Smooth muscle cell (in vitro differentiated cells): Measurements from ENCODE around the gene POLN. TPM values are rescaled to one million over a fixed set of nuclear protein-coding genes. Genes with fewer than 3 reads are reported as not detected.
"Not testable (repeated sequence)": the region's sequence is repeated elsewhere in the genome, so short reads cannot be mapped to it uniquely, and the experiment has no call there.

Experiments
- DNase-seq: peaks from one replicate; lab custom pipeline; 2025; ENCODE audit not compliant: unreplicated experiment; lab: John Stamatoyannopoulos, UW
- H2AFZ ChIP-seq: fragments of 200-600 bp; sonication (generic); 2 replicates; pipeline ENCODE4 v1.6.0; 2016; ENCODE audit warnings: antibody characterized with exemption, low read depth, mild to moderate bottlenecking
- H3F3A ChIP-seq: fragments of 200-600 bp; sonication (generic); 2 replicates; pipeline ENCODE4 v1.6.0; 2017; ENCODE audit warnings: antibody characterized with exemption, low read depth
- H3K27ac ChIP-seq: fragments of 200-600 bp; sonication (generic); 2 replicates; pipeline ENCODE4 v1.5.1; 2016; ENCODE audit warnings: low read depth, mild to moderate bottlenecking
- H3K27me3 ChIP-seq: fragments of 200-600 bp; sonication (generic); 2 replicates; pipeline ENCODE4 v1.6.1; 2016; ENCODE audit warnings: low read depth, mild to moderate bottlenecking
- H3K36me3 ChIP-seq: fragments of 200-600 bp; sonication (generic); 2 replicates; pipeline ENCODE4 v1.5.1; 2016; ENCODE audit warnings: low read depth
- H3K4me1 ChIP-seq: fragments of 200-600 bp; sonication (generic); 2 replicates; pipeline ENCODE4 v1.5.1; 2016; ENCODE audit warnings: low read depth
- H3K4me2 ChIP-seq: fragments of 200-600 bp; sonication (generic); 2 replicates; pipeline ENCODE4 v1.6.0; 2016; ENCODE audit warnings: mild to moderate bottlenecking
- H3K4me3 ChIP-seq: fragments of 200-600 bp; sonication (generic); 2 replicates; pipeline ENCODE4 v1.5.1; 2016; ENCODE audit warnings: mild to moderate bottlenecking
- H3K79me2 ChIP-seq: fragments of 200-600 bp; sonication (generic); 2 replicates; pipeline ENCODE4 v1.6.0; 2016; ENCODE audit warnings: low read depth, mild to moderate bottlenecking
- H3K9ac ChIP-seq: fragments of 200-600 bp; sonication (generic); 2 replicates; pipeline ENCODE4 v1.6.0; 2016; ENCODE audit warnings: low read depth
- H3K9me3 ChIP-seq: fragments of 200-600 bp; sonication (generic); replicated peaks from 2 replicates; pipeline ENCODE4 v1.5.1; 2016; ENCODE audit warnings: low read depth
- H4K20me1 ChIP-seq: fragments of 200-600 bp; sonication (generic); 2 replicates; pipeline ENCODE4 v1.6.0; 2016; ENCODE audit warnings: low read depth
- CTCF ChIP-seq: fragments of 200-600 bp; sonication (generic); IDR thresholded peaks from 2 replicates; pipeline ENCODE4 v1.5.1; 2017; ENCODE audit warnings: borderline replicate concordance, mild to moderate bottlenecking, antibody characterized with exemption; ENCODE audit not compliant: insufficient read depth, poor library complexity, severe bottlenecking
- WGBS: methylation state at CpG from one replicate; pipeline ENCODE4 v1.1.7; 2016; ENCODE audit warnings: low lambda C conversion rate; 5-methylcytosine and 5-hydroxymethylcytosine counted together
- polyA plus RNA-seq: library from polyadenylated mRNA; unstranded; fragments of >200 nt; fragmentation: Nextera tagmentation; extraction: Ambion mirVana; gene quantifications from 2 replicates; pipeline ENCODE4 v1.2.1, GENCODE V29; 2016
- total RNA-seq: library from RNA; depleted of rRNA; stranded (reverse); fragments of >200 nt; gene quantifications from 2 replicates; pipeline ENCODE4 v1.2.3, GENCODE V29; 2014

Gene POLN
- total and polyA plus RNA-seq, 2 experiments from 2014 or later: 0.35 to 3.0 TPM

DNA sequence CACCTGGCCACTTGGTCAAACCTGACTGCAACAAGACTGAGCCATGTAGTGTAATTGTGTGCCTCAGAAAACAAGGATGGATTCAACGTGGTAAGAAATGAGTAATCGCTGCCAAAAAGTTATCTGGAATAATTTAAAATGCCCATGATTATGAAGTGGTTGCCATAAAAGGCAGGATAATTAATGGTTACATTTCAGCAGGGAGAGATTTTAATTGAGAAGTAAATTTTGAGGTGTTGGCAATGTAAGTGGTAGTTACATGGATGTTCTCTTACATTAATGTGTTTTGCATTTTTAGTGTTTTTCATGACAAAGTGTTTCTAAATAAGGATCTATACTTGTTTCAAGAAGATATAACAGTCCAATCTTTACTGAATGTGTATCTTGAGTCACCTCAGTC, 15.7 kb downstream of the POLN start:
- Histone ChIP-seq H3F3A (no peaks in the 10 kb centered on the region), H3K4me1 (no peaks in the 10 kb centered on the region), H3K4me2 (no peak overlapping the region), H3K4me3 (no peak overlapping the region), H3K9me3 (no peaks in the 10 kb centered on the region), H3K27ac (no peak overlapping the region), H4K20me1 (no peaks in the 10 kb centered on the region), H3K9ac (no peak overlapping the region), H3K36me3 (no peaks in the 10 kb centered on the region), H2AFZ (no peak overlapping the region), H3K27me3 (no peaks in the 10 kb centered on the region), H3K79me2 (no peaks in the 10 kb centered on the region)
- TF ChIP-seq CTCF: no peak
- DNase-seq: no peak
- WGBS: 90% methylated on average over 2 of the region's 2 CpGs

DNA sequence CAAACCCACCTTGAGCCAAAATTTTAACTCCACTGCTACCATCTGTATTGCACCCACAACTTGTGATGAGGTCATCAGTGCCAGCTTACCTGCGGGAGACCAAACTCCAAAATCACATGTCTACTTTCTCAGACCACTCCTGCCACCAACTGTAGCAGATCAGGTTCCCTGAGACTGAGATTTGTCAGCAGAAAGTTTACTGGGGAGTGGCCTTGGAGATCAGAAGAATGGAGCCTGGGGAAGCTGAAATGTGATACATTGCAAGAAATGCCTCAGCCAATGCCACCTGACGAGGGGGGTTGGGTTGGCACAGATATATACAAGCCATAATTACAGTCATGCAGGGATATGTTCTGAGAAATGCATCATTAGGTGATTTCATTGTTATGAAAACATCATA, 19.1 kb downstream of the POLN start:
- Histone ChIP-seq H3K4me3 (no peak overlapping the region), H3K4me2 (no peak overlapping the region), H3K9me3 (no peaks in the 10 kb centered on the region), H3K9ac (no peak overlapping the region), H3K27me3 (no peaks in the 10 kb centered on the region), H3F3A (peaks cover 3% of the 10 kb centered on the region), H4K20me1 (peaks cover 11% of the 10 kb centered on the region), H3K27ac (no peak overlapping the region), H2AFZ (no peak overlapping the region), H3K4me1 (no peaks in the 10 kb centered on the region), H3K79me2 (no peaks in the 10 kb centered on the region), H3K36me3 (no peaks in the 10 kb centered on the region)
- WGBS: 90% methylated on average over 2 of the region's 2 CpGs
- no peak for DNase-seq
- no peak for TF ChIP-seq CTCF

- H3K36me3 ChIP-seq, H3K9me3 ChIP-seq, DNase-seq, H3F3A ChIP-seq, H3K9ac ChIP-seq, H3K4me3 ChIP-seq, H3K4me2 ChIP-seq, H2AFZ ChIP-seq, H3K4me1 ChIP-seq, H3K79me2 ChIP-seq, H3K27ac ChIP-seq, H3K27me3 ChIP-seq: not testable (repeated sequence)
- peaks cover 11% of the 10 kb centered on the region for H4K20me1 ChIP-seq
- WGBS: 46% methylated on average over 4 of the region's 4 CpGs
These were observed 20.5 kb downstream of the POLN start for GRCh38 chr4:2221378-2221777.

GRCh38 chr4:2220016-2220630, 21.8 kb downstream of the POLN start:
- Histone ChIP-seq H3K36me3 (no peaks in the 10 kb centered on the region), H3K27me3 (no peaks in the 10 kb centered on the region), H3K9ac (no peak overlapping the region), H3K4me2 (peak overlapping the region; percentile 25), H3F3A (peaks cover 3% of the 10 kb centered on the region), H3K4me3 (no peak overlapping the region), H3K9me3 (no peaks in the 10 kb centered on the region), H3K79me2 (no peaks in the 10 kb centered on the region), H3K4me1 (no peaks in the 10 kb centered on the region), H4K20me1 (peaks cover 11% of the 10 kb centered on the region), H3K27ac (no peak overlapping the region), H2AFZ (no peak overlapping the region)
- WGBS: 20% methylated on average over 10 of the region's 10 CpGs
- DNase-seq: peak; percentile 25
- peak; percentile 84 for TF ChIP-seq CTCF
